ENCODE results near the gene CALHM3. TPM values are rescaled to one million over a fixed set of nuclear protein-coding genes. Genes with fewer than 3 reads are reported as not detected.

CALHM3 gene
- polyA plus RNA-seq, 1 of the 3 experiments (the other 2 are of a cell fraction): not detected

- H3K4me1 ChIP-seq (ENCODE audit: control insufficient read depth in 1 of 2, insufficient read depth in 2 of 2, low read depth in 1 of 2, low read length in 1 of 2): peaks cover 0 to 18% of the 10 kb centered on the region in 2 experiments; a peak in 1 of 4 replicates
- H3K79me2 ChIP-seq (ENCODE audit: insufficient read depth): no peaks in the 10 kb centered on the region
- ChIA-PET CTCF (interaction anchor here (0.5 to 2.4 kb wide), 4 partner anchors 32 to 150 kb away, joined by 3 to 19 read pairs (median 4); no protein-coding TSS in a partner anchor), POLR2A (interaction anchor here (1.2 kb wide), 1 partner anchor 13 kb away, joined by 3 read pairs; no protein-coding TSS in a partner anchor)
- DNase-seq: no peak
- no peaks in the 10 kb centered on the region for H3K9me2 ChIP-seq
- no peak overlapping the region for H3K27ac ChIP-seq (ENCODE audit: low read depth in 2 of 2, low read length in 1 of 2)
- H3K9ac ChIP-seq: no peak overlapping the region
- H3K4me3 ChIP-seq (ENCODE audit: low read depth in 2 of 2, low read length in 1 of 2): no peak overlapping the region
- no peak overlapping the region for H3K4me2 ChIP-seq
- H4K20me1 ChIP-seq (ENCODE audit: insufficient read depth): no peaks in the 10 kb centered on the region
- WGBS (ENCODE audit: low lambda C conversion rate): 94% methylated on average over 25 of the region's 34 CpGs
- H3K36me3 ChIP-seq (replicated peaks in 1 of 2; ENCODE audit: control insufficient read depth in 1 of 2, insufficient read depth in 2 of 2, low read length in 1 of 2): peaks cover 29 to 31% of the 10 kb centered on the region in 2 experiments
- TF ChIP-seq TEAD4 (IDR thresholded peaks at IDR 0.05; ENCODE audit: borderline replicate concordance, insufficient read depth) (no peak), FOXM1 (IDR thresholded peaks at IDR 0.05; ENCODE audit: low read depth) (no peak), TCF12 (IDR thresholded peaks at IDR 0.05) (no peak), REST (IDR thresholded peaks at IDR 0.05; ENCODE audit: low read depth, low read length) (no peak), RAD21 (IDR thresholded peaks at IDR 0.05; ENCODE audit: low read length) (no peak), FOXJ3 (CRISPR knock-in tag; IDR thresholded peaks at IDR 0.05) (no peak), SMC3 (IDR thresholded peaks at IDR 0.05; ENCODE audit: low read depth, low read length) (no peak), CHD2 (IDR thresholded peaks at IDR 0.05; ENCODE audit: low read length, partially characterized antibody) (no peak), USF2 (IDR thresholded peaks at IDR 0.05; ENCODE audit: borderline replicate concordance, low read depth, low read length) (no peak), JUND (IDR thresholded peaks at IDR 0.05) (no peak), POLR2AphosphoS5 (IDR thresholded peaks at IDR 0.05; ENCODE audit: low read depth, low read length) (no peak), IRF3 (IDR thresholded peaks at IDR 0.05; ENCODE audit: low read depth, low read length) (no peak), CTCF (IDR thresholded peaks at IDR 0.05) (no peak)
- peaks cover 5% of the 10 kb centered on the region for H3F3A ChIP-seq (replicated peaks; ENCODE audit: insufficient read depth)
- H3K9me3 ChIP-seq: no peaks in the 10 kb centered on the region
- H2AFZ ChIP-seq (ENCODE audit: low read depth): no peak overlapping the region
- H3K27me3 ChIP-seq (ENCODE audit: insufficient read depth): no peaks in the 10 kb centered on the region
Measured at GRCh38 chr10:103449208-103450144, 29.6 kb downstream of the CALHM3 start.
